CD4-positive, alpha-beta T cell treated with Interferon alpha-2 for 1 hour (primary cell): ENCODE data around the gene PRUNE2.
"Not testable (repeated sequence)": the region's sequence is repeated elsewhere in the genome, so short reads cannot be mapped to it uniquely, and the experiment has no call there.

Experiments used
- DNase-seq, 2 donors: peaks; one replicate each; pipeline ENCODE4 v3.0.0-alpha.2; 2020 to 2022

Gene PRUNE2

DNA sequence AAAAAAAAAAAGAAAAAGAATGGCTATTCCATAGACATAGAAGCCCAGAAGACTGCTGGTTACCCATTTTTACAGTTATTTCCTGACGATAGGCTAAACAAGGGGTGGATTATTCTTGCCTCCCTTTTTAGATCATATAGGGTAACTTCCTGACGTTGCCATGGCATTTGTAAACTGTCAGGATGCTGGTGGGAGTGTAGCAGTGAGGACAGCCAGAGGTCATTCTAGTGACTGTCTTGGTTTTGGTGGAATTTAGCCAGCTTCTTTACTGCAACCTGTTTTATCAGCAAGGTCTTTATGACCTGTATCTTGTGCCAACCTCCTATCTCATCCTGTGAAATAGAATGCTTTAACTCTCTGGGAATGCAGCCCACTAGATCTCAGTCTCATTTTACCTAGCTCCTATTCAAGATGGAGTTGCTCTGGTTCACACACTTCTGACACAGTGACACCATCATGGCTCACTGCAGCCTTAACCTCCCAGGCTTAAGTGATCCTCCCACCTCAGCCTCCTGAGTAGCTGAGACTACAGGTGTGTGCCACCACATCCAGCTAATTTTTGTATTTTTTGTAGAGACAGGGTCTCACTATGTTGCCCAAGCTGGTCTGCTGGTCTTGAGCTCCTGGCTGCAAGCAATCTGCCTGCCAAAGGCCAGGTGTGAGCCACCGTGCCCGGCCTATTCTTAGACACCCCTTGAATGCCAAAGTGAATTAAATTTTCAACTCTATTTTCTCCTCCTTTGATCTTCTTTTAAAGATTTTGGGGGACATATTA is 311.8 kb downstream of the PRUNE2 start:
- not testable (repeated sequence) for DNase-seq

- DNase-seq: no peak
Observed at GRCh38 chr9:76592974-76593347, 313.0 kb downstream of the PRUNE2 start.

DNA sequence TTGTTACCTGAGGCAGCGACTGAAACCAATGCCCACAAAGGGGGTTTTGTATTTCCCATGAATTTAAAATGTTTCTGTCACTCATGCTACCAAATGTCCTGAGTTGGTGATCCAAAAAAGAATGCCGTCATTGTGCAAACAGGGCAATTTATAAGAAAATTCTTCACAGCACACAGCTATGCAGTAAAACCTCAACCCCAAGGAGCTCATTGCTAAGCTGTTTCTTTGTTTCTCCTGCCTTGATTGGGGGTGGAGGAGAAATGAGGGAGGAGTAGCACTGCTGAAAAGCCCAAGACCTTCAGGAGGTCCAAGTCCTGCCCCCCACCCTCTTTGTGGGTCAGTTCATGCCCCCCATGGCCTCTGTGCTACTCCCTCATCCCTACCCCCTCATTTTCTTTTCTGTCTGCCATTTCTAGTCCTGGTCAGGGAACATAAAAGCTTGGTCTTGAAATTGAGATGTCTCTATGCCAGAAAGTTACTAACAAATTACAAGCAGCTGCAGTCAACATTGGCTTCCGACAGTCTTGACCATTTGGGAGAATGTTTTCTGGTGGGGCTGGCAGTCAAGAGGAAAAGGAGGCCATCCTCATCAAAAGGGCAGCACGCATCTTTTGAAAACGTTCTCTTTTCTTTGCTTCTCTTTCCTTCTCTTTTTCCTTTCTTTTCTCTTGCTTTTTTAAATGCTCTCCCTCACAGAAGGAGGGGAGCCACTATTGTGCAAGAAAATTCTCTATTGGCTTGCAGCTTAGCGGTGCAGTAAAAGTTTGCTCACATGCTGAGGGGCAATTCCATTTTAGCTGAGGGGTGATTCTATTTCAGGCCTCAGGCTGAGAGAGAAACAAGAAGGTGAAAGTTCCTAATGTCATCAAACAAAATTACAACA is 313.6 kb downstream of the PRUNE2 start:
- no peak for DNase-seq

GRCh38 chr9:76591256-76591950 is 314.5 kb downstream of the PRUNE2 start:
- DNase-seq: no peak

DNA sequence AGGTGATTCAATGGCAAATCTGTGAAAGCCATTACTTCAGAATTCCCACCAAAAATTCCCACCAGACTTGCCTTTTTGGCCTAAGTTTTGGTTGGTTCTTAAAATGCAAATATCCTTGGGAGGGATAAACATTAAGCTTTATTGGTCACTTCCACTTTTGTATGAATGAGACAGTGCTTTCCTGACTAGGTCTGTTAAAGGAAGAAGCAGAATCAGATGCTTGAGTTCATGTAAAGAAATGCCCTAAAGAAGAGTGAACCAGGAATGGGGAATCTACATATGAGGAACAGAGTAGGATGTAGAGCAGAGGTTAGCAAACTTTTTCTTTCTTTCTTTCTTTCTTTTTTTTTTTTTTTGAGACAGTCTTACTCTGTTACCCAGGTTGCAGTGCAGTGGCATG is 317.6 kb downstream of the PRUNE2 start:
- no peak for DNase-seq

GRCh38 chr9:76586390-76587314 is 319.3 kb downstream of the PRUNE2 start:
- no peak for DNase-seq

DNA sequence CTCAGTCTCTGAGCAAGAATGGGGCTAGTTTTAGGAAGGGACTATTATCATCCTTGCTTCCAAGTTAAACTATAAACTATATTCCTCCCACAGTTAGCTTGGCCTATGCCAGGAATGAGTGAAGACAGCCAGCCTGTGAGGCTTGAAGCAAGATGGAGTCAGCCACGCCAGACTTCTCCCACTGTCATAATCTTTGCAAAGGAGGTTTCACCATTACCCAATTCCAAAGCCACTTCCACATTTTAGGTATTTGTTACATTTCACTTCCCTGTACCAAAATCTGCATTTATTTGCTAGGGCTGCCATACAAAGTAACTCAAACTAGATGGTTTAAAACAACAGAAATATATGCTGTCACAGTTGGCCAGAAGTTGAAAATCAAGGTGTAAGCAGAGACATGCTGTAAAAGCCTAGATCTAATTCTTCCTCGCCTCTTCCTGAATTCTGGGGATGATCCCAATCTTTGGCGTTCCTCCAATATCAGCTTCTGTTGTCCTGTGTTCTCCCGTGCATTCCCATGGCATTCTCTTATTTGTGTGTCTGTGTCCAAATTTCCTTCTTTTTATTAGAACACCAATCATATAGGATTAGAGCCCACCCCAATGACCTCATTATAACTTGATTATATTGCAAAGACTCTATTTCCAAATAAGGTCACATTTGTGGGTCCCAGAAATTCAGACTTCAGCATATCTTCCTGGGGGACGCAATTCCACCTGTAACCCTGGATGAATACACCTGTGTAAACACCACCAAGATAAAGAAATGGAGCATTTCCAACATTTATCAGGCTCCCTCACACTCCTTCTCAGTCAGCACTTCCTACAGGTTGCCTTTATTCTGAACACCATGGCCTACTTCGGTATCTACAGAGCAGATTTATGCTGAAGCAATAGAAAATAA is 320.2 kb downstream of the PRUNE2 start:
- DNase-seq: peak in 1 of 2 donors; percentile 15

- DNase-seq: no peak
Observed at GRCh38 chr9:76583256-76583655, 322.7 kb downstream of the PRUNE2 start.

DNA sequence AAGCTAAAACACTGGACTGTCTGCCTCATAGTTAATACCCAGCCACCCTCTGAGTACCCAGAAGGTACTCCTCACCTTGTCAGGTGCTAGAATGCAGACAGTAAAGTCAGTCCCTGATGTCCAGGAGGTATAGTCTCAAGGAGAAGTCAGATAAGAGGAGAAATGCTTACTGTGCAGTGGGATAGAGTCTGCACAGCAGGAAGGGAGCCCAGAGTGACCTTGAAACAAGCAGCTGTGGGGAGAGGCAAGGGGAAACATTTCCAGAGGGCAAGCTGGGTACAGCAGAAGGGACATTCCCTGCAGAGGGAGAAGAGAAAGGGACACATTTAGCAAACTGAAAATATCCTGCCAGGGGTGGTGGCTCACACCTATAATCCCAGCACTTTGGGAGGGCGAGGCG is 324.2 kb downstream of the PRUNE2 start:
- DNase-seq: no peak

GRCh38 chr9:76580820-76581219 is 325.1 kb downstream of the PRUNE2 start:
- no peak for DNase-seq

DNA sequence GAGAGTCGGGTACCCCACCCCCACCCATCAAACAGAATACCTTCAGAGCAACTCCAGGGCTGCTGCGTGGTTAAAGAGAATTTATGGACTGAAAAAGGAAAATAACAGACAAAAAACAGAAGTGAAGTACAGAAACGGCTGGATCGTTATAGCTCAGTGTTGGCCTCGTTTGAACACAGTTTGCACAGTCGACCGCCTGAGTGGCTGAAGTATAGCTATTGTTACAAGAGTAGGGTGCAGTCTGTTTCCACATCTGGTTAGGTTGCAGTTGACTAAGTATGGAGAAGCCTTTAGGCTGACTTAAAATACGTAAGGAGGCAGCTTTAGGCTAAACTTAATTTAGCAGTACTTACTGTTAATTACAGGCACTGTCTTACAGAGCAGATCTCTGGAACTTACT is 325.7 kb downstream of the PRUNE2 start:
- DNase-seq: no peak

DNA sequence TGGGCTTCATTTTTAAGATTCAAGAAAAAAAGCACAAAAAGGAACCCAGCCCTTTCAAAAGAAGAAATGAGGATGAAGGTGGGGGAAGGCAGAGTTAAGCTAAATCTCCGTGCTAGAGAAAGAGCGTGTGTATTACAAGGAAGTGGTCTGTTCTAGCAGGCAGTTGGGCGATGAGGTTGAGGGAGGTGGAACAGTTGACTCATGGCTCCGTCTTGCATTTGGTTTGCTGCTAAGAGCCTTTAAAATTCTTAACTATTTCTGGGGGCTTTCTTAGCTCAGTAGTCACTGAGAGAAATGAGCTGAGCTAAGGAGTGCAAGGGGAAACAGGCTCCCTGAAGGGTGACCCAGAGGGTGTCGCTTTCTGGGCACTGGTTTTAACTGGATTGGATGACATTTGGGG is 329.6 kb downstream of the PRUNE2 start:
- peak; percentile 59 to 62 for DNase-seq

DNA sequence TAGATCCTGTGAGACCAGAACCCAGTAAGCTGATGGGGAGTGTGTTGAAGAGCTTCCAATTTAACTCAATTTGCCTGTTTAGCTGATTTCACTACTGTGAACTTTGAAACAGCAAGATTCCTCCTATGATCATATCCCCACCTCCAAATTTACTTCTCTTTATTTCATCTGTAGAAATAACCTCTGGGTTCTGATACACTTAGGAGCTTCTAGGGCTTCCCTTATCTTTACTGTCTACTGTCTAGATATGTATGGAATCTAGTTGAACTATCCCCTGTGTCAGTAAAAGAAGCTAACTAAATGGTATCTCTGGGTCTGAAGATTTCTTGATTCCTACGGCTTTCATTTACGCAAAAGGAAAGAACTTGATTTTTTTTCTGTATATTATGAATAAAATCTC is 330.2 kb downstream of the PRUNE2 start:
- DNase-seq: no peak

GRCh38 chr9:76573905-76574760 is 331.8 kb downstream of the PRUNE2 start:
- DNase-seq: no peak

DNA sequence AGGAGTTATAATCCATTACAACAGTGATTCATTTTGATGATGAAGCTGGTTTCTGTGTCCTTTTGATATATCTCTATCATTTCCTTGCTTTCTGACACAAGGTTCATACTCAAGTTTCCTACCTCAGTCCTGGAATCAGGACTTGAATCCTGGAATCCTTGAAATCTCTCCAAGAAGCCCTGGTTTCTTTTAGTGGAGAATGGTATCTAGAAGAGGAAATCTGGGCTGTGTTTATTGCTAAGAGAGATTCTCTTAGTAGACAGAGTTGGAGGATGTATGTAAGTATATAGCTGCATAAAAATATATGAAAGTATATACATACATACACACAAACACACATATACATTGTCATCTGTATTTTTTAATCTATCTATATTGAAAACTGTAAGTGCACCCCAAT is 332.5 kb downstream of the PRUNE2 start:
- no peak for DNase-seq

GRCh38 chr9:76572151-76572550 is 333.8 kb downstream of the PRUNE2 start:
- DNase-seq: no peak

DNA sequence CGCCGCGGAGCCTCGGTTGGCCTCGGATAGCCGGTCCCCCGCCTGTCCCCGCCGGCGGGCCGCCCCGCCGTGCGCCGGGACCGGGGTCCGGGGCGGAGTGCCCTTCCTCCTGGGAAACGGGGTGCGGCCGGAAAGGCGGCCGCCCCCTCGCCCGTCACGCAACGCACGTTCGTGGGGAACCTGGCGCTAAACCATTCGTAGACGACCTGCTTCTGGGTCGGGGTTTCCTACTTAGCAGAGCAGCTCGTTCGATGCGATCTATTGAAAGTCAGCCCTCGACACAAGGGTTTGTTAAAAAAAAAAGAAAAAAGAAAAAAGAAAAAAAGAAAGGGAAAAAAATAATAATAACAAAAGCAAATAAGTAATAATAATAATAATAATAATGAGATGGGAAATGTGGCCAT is 334.2 kb downstream of the PRUNE2 start:
- DNase-seq: no peak

- peak in 1 of 2 donors; percentile 16 for DNase-seq
Observed at GRCh38 chr9:76571288-76571687, 334.6 kb downstream of the PRUNE2 start.

DNA sequence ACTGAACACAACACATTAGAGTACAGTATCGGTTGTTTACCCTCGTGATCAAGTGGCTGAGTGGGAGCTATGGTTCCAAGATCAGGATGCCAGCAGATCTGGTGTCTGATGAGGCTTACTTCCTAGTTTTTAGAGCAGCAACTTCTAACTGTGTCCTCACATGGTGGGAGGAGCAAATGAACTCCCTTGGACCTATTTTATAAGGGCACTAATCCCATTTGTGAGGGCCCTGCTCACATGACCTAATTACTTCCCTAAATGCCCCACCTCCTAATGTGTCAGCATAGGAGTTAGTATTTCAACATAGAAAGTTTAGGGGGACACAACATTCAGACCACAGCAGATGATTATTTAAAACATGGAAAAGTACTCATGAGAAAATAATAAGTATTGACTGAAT is 335.1 kb downstream of the PRUNE2 start:
- no peak for DNase-seq

DNA sequence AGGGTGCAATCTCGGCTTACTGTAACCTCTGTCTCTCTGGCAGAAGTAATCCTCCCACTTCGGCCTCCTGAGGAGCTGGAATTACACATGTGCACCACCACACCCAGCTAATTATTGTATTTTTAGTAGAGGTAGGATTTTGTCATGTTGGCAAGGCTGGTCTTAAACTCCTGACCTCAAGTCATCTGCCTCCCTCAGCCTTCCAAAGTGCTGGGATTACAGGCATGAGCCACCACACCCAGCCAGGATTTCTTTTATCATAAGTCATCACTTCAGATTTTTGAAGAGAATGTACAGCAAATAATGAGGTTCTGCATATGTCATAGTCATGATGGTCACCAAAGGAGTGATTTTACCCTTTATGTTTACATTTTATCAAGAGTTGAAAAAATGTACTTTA is 338.8 kb downstream of the PRUNE2 start:
- DNase-seq: no peak
